Measurements from ENCODE around the gene AGAP1.

GRCh38 chr2:235600406-235600805, 106.6 kb downstream of the AGAP1 start:
- no peak for TF ChIP-seq POLR2AphosphoS5 (IDR thresholded peaks at IDR 0.05)
- no peak for TF ChIP-seq CTCF (IDR thresholded peaks at IDR 0.05 in 8 of 11, conservative IDR thresholded peaks at IDR 0.05 in 3 of 11)
- no peak for TF ChIP-seq POLR2A (IDR thresholded peaks at IDR 0.05)

Measured in spleen (tissue), 7 donors.